Skeletal muscle satellite cell (primary cell): ENCODE measurements around the gene WDR59. TPM values are rescaled to one million over a fixed set of nuclear protein-coding genes. Genes with fewer than 3 reads are reported as not detected.
A peak's percentile ranks its signal among the peaks of the same experiment; 100 is the strongest.
"Not testable (repeated sequence)": the region's sequence is repeated elsewhere in the genome, so short reads cannot be mapped to it uniquely, and the experiment has no call there.

ENCODE experiments used
- H3K27me3 ChIP-seq: 2 replicates; pipeline ENCODE4 v1.7.0; 2013; ENCODE audit warnings: low read length; ENCODE audit not compliant: control insufficient read depth, insufficient read depth
- H3K36me3 ChIP-seq: 2 replicates; pipeline ENCODE4 v1.7.0; 2013; ENCODE audit warnings: mild to moderate bottlenecking, control low read depth, low read length; ENCODE audit not compliant: insufficient read depth
- H3K4me1 ChIP-seq: 2 replicates; pipeline ENCODE4 v1.7.0; 2013; ENCODE audit warnings: low read length; ENCODE audit not compliant: control insufficient read depth, insufficient read depth
- H3K4me2 ChIP-seq: 2 replicates; pipeline ENCODE4 v1.7.0; 2013; ENCODE audit warnings: mild to moderate bottlenecking, low read length
- H3K4me3 ChIP-seq: 2 replicates; pipeline ENCODE4 v1.7.0; 2013; ENCODE audit warnings: low read length
- H3K9ac ChIP-seq: 2 replicates; pipeline ENCODE4 v1.7.0; 2013; ENCODE audit warnings: mild to moderate bottlenecking, low read depth, low read length, moderate library complexity
- H3K9me3 ChIP-seq: replicated peaks from 2 replicates; pipeline ENCODE4 v1.7.0; 2013; ENCODE audit warnings: mild to moderate bottlenecking, control low read depth, low read length
- total RNA-seq: library from RNA; depleted of rRNA; stranded (reverse); fragments of >200 nt; gene quantifications from 2 replicates; pipeline ENCODE4 v1.2.3, GENCODE V29; 2012; rRNA removed

Gene WDR59, protein sequence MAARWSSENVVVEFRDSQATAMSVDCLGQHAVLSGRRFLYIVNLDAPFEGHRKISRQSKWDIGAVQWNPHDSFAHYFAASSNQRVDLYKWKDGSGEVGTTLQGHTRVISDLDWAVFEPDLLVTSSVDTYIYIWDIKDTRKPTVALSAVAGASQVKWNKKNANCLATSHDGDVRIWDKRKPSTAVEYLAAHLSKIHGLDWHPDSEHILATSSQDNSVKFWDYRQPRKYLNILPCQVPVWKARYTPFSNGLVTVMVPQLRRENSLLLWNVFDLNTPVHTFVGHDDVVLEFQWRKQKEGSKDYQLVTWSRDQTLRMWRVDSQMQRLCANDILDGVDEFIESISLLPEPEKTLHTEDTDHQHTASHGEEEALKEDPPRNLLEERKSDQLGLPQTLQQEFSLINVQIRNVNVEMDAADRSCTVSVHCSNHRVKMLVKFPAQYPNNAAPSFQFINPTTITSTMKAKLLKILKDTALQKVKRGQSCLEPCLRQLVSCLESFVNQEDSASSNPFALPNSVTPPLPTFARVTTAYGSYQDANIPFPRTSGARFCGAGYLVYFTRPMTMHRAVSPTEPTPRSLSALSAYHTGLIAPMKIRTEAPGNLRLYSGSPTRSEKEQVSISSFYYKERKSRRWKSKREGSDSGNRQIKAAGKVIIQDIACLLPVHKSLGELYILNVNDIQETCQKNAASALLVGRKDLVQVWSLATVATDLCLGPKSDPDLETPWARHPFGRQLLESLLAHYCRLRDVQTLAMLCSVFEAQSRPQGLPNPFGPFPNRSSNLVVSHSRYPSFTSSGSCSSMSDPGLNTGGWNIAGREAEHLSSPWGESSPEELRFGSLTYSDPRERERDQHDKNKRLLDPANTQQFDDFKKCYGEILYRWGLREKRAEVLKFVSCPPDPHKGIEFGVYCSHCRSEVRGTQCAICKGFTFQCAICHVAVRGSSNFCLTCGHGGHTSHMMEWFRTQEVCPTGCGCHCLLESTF
- total RNA-seq = 10.9 and 15.5 TPM in 2 replicates

DNA sequence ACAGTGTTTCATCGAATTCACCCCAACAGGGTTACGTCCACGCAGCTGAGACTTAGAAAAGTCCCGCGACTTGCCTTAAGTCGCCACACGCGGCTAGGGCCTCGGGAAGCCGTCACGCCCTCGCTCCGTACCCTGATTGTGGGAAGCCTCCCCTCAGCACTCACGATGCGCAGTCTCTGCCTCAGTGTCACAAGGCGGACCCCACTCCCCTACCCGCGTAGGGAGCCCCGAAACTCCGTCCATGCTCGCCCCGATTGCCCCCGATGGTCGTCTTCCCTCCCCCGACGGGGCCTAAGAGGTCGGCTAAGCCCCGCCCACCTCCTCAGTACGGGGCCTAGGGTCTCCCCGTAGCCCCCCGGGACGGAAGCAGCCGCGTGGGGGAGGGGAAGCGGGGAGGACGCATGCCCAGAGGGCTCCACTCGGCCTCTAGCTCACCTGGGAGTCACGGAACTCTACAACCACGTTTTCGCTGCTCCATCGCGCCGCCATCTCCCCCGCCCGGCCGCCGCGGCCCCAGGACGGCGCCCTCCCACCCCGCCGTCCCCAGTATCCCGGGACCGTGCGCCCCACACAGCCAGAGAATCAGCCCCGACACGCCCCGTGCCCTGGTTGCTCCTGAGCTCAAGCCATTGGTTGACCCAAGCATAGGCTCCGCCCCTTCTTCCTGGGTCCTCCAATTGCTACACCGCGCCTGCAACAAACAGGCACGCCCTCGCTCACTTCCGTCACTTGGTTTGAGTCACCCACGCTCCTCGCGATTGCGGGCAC, at the start of gene WDR59:
WDR59 (minus strand) TSS at position 595 of the 768 bp plus-strand sequence; CDS start at position 489, 106 bp downstream.
- H3K9me3 ChIP-seq = no peaks in the 10 kb centered on the region
- H3K4me3 ChIP-seq = peak within 1 kb of the TSS; percentile 82
- peak within 1 kb of the TSS; percentile 84 for H3K4me2 ChIP-seq
- H3K4me1 ChIP-seq = peaks cover 4% of the 10 kb centered on the region
- peak within 1 kb of the TSS; percentile 85 for H3K9ac ChIP-seq
- peaks cover 2% of the 10 kb centered on the region for H3K27me3 ChIP-seq
- H3K36me3 ChIP-seq = no peaks in the 10 kb centered on the region

DNA sequence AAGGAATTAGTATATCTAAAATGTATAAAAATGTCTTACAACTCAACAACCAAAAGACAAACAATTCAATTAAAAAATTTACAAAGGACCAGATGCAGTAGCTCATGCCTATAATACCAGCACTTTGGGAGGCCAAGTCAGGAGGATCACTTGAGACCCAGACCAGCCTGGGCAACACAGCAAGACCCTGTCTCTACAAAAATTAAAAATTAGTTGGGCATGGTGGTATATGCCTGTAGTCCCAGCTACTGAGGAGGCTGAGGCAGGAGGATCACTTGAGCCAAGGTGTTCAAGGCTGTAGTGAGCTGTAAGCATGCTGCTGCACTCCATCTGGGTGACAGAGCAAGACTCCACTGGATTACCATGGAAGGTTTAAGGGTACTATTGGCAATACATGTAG, 47.7 kb upstream of the WDR59 start:
- no peak overlapping the region for H3K4me3 ChIP-seq
- H3K27me3 ChIP-seq = no peaks in the 10 kb centered on the region
- H3K36me3 ChIP-seq = no peaks in the 10 kb centered on the region
- no peak overlapping the region for H3K9ac ChIP-seq
- no peaks in the 10 kb centered on the region for H3K9me3 ChIP-seq
- no peak overlapping the region for H3K4me2 ChIP-seq
- peaks cover 23% of the 10 kb centered on the region for H3K4me1 ChIP-seq

DNA sequence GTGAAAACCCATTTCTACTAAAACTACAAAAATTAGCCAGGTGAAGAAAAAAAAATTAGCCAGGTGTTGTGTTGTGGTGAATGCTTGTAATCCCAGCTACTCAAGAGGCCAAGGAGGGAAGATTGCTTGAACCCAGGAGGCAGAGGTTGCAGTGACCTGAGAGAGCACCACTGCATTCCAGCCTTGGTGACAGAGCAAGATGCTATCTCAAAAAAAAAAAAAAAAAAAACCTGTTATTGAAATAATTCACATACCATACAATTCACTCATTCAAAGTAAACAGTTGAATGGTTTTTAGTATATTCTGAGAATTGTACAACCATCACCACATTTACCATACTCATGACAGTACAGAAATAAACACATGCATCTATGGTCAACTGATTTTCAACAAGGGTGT, 44.9 kb upstream of the WDR59 start:
- H3K4me3 ChIP-seq = no peak overlapping the region
- H3K9ac ChIP-seq = no peak overlapping the region
- no peaks in the 10 kb centered on the region for H3K9me3 ChIP-seq
- H3K4me2 ChIP-seq = peak overlapping the region; percentile 20
- H3K4me1 ChIP-seq = peaks cover 46% of the 10 kb centered on the region
- no peaks in the 10 kb centered on the region for H3K27me3 ChIP-seq
- H3K36me3 ChIP-seq = no peaks in the 10 kb centered on the region

DNA sequence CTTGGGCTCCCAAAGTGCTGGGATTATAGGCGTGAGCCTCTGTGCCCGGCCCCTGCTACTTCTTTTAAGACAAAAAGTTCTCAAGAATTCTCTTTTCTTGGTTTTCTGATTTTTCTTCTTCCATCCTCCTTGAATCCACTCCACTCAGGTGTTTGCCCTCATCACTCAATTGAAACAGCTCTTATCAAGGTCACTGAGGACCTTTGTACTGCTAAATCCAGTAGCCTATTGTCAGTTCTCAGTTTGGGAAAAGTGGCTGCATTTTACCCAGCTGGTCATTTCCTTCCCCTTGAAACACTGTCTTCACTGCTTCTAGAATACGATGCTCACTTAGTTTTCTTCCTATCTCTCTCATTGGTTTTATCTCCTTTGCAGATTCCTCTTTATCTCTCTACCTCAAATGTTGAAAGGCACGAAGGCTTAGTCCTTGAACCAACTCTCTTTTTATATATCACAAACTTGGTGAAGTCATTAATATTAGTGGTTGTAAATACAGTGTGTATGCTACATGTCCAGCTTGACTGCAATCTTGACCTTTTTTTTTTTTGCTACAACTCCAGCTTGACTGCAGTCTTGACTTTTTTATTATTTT, 43.7 kb upstream of the WDR59 start:
- no peaks in the 10 kb centered on the region for H3K27me3 ChIP-seq
- H3K9me3 ChIP-seq = no peaks in the 10 kb centered on the region
- no peaks in the 10 kb centered on the region for H3K36me3 ChIP-seq
- no peak overlapping the region for H3K9ac ChIP-seq
- H3K4me1 ChIP-seq = peaks cover 50% of the 10 kb centered on the region
- H3K4me3 ChIP-seq = no peak overlapping the region
- no peak overlapping the region for H3K4me2 ChIP-seq

DNA sequence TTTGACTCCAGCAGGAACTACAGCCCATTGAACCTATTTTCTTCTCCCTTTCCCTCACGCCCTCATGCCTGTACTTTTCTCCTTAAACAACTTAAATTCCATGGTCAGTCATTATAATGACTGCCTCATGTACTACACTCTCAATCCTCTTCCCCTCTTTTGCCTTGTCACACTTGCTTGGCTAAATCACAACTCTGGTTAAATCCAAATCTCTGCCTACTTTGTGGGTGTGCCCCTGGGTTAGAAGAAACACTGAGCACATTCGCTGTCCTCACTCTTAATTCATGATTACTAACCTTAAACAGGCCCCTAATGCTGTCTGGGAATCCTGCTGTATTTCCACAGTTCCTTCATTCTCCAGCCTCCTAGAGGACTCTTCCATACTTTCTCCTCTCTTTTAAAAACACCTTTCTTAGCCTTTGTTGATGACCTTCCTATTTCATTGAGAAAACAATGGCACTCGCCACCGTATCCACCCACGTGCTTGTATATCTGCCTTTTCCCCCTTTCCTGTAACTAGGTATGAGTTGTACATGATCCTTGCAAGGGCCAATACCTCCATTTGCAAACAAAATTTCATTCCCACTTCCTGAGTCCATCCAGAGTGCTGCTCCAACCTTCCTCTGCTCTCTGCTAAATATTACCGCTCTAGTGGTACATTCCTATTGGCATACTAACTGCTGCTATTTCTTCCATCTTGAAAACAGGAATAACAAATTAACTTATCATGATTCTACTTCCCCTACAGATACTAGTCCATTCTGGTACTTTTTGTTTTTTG, 42.8 kb upstream of the WDR59 start:
- H3K9me3 ChIP-seq = no peaks in the 10 kb centered on the region
- no peak overlapping the region for H3K9ac ChIP-seq
- H3K36me3 ChIP-seq = no peaks in the 10 kb centered on the region
- H3K27me3 ChIP-seq = no peaks in the 10 kb centered on the region
- H3K4me3 ChIP-seq = no peak overlapping the region
- no peak overlapping the region for H3K4me2 ChIP-seq
- H3K4me1 ChIP-seq = peaks cover 56% of the 10 kb centered on the region

DNA sequence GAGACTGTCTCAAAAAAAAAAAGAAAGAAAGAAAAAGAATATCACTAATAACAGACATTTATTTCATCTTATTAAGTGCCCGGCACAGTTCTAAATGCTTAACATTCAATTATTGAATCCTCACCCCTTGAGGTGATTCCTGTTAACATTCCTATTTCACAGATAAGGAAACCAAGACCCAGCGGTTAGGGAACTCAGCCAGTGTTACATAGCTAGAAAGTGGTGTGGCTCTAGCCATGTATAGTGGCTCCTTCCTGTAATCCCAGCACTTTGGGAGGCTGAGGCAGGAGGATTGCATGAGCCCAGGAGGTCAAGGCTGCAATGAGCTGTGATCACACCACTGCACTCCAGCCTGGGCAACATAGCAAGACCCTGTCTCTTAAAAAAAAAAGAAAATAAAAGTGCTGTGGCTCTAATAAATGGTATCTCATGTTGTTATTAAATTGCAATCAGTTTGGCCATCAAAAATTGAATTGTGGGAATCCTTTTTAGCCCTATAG, 42.0 kb upstream of the WDR59 start:
- H3K27me3 ChIP-seq = no peaks in the 10 kb centered on the region
- no peaks in the 10 kb centered on the region for H3K9me3 ChIP-seq
- H3K9ac ChIP-seq = peak overlapping the region; percentile 38
- peaks cover 59% of the 10 kb centered on the region for H3K4me1 ChIP-seq
- H3K4me2 ChIP-seq = no peak overlapping the region
- no peaks in the 10 kb centered on the region for H3K36me3 ChIP-seq
- H3K4me3 ChIP-seq = no peak overlapping the region

DNA sequence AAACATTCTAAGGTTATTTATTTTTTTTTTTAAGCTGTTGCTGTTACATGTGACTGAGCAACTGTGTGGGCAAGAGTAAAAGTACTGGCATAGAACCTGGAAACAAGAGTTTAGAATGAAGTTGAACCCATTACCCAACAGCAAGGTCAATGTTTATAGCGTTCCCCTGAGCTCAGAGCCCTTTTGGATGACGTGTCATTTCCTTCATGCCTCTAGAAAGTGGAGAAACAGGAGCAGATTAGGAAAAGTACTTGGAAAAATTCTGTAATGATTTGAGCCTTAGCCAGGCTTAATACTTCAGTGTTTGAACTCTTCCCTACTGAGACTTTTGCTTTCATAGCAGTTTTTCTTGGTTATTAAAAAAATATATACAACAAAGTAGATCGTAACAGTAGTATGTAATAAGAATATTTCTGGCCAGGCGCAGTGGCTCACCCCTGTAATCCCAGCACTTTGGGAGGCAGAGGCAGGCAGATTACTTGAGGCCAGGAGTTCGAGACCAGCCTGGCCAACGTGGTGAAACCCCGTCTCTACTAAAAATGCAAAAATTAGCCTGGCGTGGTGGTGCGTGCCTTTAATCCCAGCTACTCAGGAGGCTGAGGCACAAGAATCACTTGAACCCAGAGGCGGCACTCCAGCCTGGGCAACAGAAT, 41.4 kb upstream of the WDR59 start:
- Histone ChIP-seq H3K4me1 (peaks cover 59% of the 10 kb centered on the region), H3K9ac (peak overlapping the region; percentile 59), H3K4me2 (peak overlapping the region; percentile 32)
- H3K4me3 ChIP-seq, H3K36me3 ChIP-seq, H3K27me3 ChIP-seq, H3K9me3 ChIP-seq: not testable (repeated sequence)

DNA sequence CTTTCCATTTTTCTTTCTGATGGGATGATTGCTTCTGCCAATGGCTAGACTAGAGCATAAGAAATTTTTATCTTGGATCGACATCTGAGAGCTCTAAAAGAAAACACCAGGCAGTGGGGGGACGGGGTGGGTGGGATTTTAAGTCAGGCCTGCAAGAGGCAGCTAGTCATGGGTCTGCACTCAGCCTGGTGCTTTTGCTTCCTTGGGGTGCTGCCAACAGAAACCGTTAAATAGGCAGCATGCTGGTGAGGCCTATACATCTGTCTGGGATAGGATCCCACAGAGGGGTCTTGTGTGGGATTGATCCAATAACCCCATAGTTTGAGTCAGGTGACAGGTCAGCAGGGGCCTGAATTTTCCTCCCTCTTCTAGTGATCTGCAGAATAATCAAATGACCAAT, 40.8 kb upstream of the WDR59 start:
- H3K36me3 ChIP-seq = no peaks in the 10 kb centered on the region
- no peak overlapping the region for H3K4me3 ChIP-seq
- peak overlapping the region; percentile 59 for H3K9ac ChIP-seq
- peak overlapping the region; percentile 56 for H3K4me2 ChIP-seq
- no peaks in the 10 kb centered on the region for H3K27me3 ChIP-seq
- H3K9me3 ChIP-seq = no peaks in the 10 kb centered on the region
- peaks cover 57% of the 10 kb centered on the region for H3K4me1 ChIP-seq

DNA sequence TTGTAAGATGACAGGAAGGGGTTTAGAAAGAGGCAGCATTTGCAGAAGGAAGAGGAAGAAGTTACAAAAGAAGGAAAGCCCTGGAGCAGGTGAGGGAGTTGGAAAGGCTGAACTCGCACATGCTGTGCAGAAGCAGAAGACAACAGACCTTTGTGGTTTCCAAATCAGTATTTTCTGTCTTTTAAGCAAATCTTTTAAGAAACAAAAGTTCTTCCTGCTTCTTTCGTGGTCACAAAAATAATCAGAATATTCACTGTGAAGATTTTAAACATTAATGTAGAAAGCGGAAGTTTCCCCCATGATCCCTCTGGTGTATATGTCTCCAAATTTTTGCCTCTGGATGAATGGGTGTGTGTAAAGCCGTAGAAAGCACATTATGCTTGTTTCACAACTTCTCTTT, 39.7 kb upstream of the WDR59 start:
- no peaks in the 10 kb centered on the region for H3K27me3 ChIP-seq
- H3K36me3 ChIP-seq = no peaks in the 10 kb centered on the region
- H3K9ac ChIP-seq = no peak overlapping the region
- peaks cover 48% of the 10 kb centered on the region for H3K4me1 ChIP-seq
- H3K4me2 ChIP-seq = no peak overlapping the region
- no peaks in the 10 kb centered on the region for H3K9me3 ChIP-seq
- H3K4me3 ChIP-seq = no peak overlapping the region

DNA sequence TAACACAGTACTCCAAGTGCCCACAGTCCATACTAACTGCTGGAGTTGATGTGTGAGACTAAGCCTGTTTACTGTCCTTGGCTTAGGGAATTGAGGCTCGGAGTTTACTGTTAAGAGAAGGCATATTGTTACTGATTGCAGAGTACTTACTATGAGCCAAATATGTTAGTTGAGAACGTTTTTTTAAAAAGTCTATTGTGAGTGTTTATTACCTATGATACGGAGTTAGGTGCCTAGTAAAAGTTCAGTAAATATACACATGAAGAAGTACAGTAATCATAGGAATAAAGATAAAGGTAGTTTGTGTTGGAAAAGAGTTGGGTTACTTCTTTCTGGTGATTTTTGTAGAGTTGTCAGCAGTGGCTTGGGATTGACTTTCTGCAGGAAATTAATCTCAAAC, 39.3 kb upstream of the WDR59 start:
- H3K9me3 ChIP-seq = no peaks in the 10 kb centered on the region
- peaks cover 46% of the 10 kb centered on the region for H3K4me1 ChIP-seq
- no peak overlapping the region for H3K4me3 ChIP-seq
- H3K4me2 ChIP-seq = no peak overlapping the region
- no peaks in the 10 kb centered on the region for H3K27me3 ChIP-seq
- no peaks in the 10 kb centered on the region for H3K36me3 ChIP-seq
- H3K9ac ChIP-seq = no peak overlapping the region
